NOMO-1 treated with dmso at 0.1 percent for 144 hours (cell line): Measurements from ENCODE around the gene WNT9B.
"Not testable (repeated sequence)": the region's sequence is repeated elsewhere in the genome, so short reads cannot be mapped to it uniquely, and the experiment has no call there.

Source experiments
- DNase-seq: peaks from one replicate; lab custom pipeline; 2025; ENCODE audit not compliant: unreplicated experiment; lab: John Stamatoyannopoulos, UW

WNT9B gene

GRCh38 chr17:46821482-46822387 lies 29.6 kb upstream of the WNT9B start:
- DNase-seq: no peak

DNA sequence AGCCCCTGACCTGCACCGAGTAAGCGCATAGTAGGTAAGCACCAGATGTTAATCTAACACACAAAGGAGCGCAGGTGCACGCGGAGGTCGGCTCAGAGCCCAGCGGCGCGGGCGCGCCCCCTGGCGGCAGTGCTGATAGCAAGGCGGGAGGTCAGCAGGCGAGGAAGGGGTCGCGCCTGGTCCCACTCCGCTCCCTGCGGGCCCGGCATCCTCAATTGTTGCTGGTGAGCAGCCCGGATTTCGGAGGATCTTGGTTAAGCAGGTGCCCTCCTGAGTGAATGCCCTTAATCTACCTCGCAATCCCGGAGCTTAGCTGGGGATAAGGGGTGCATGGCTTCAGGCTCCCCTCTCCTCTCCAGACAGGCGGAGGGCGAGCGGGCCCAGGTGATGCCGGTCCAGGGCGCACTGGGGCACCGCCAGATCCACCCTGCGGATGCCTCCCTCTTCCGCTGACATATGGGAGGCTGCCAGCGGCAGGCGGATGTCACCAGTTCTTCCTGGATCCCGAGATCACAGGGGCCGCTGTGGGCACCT lies 28.9 kb upstream of the WNT9B start:
- no peak for DNase-seq

- DNase-seq: no peak
Observed at GRCh38 chr17:46823657-46824056, 27.7 kb upstream of the WNT9B start.

DNA sequence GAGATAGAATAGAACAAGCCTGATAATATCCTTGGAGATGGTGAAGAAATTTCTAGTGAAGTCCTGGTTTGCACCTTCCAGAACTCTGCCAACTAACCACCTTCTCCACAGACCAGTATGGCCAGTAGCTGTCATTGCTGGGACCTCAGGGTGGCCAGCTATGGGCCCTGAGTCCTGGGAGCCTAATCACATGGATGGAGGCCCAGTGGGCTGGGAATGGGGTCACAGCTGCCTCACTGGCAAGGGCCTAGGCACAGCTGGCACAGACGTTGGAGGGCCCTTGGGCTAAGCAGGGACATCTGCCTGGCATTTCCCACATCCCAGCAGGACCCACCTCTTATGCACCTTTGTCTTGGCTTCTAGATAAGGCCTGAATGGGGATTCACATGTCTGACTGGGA lies 25.3 kb upstream of the WNT9B start:
- DNase-seq: no peak

- DNase-seq: no peak
Observed at GRCh38 chr17:46827274-46827673, 24.1 kb upstream of the WNT9B start.

DNA sequence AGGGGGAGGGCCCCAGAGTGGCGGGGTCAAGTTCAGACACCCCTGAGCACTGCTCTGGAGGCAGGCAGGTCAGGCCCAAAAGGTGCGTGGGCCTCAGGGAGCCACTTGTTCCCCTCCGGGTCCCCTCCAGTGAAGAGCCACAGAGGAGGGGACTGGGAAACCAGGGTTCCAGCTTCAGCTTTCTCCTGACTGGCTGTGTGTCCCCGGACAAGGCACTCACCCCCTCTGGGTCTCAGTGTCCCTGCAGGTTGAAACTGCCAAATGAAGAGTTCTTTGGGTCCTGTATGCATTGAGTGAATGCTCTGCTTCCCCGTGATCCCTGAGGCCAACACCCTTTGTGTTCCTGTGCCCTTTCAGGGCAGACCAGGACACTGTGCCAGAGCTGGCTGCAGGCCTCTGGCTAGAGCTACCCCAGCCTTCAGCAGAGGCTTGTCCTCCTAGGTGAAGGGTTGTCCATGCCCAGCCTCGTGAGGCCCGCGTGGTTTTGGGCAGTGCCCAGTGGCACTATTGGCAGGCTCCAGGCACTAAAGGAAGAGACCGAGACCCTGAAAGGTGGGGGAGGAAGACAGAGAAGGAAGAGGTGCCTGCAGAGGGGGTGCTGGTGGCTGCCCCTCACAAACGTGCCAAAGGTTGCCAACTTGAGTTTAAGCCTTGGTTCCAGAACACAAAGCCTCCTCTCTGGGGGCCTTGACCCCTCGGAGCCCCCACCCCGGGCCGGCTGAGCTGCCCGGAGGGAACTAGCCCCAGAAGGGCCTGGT lies 19.6 kb upstream of the WNT9B start:
- DNase-seq: no peak

GRCh38 chr17:46832331-46832821 lies 19.0 kb upstream of the WNT9B start:
- no peak for DNase-seq

- DNase-seq: no peak
Observed at GRCh38 chr17:46832945-46833839, 18.2 kb upstream of the WNT9B start.

DNA sequence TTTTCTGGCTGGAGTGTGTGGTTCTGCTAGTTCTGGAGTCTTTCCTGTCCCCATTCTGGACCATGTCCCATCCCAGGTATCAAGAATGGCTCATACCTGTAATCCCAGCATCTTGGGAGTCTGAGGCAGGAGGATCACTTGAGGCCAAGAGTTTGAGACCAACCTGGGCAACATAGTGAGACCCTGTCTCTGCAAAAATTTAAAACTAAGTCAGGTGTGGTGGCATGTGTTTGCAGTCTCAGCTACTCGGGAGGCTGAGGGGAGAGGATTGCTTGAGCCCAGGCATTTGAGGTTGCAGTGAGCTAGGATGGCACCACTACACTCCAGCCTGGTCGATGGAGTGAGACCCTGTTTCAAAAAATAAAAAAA lies 17.6 kb upstream of the WNT9B start:
- DNase-seq: no peak

DNA sequence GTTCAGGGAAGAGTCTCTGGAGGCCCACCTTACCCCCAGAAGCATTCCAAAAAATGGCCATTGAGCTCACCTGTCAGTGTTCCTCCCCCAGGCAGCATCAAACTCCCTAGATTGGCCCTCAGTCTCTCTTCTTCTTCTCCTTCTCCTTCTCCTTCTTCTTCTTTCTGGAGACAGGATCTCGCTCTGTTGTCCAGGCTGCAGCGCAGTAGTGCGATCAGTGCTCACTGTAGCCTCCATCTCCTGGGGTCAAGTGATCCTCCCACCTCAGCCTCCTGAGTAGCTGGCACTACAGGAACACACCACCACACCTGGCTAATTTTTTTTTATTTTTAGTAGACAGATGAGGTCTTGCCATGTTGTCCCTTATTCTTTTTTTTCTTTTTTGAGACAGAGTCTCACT lies 16.5 kb upstream of the WNT9B start:
- no peak for DNase-seq

DNA sequence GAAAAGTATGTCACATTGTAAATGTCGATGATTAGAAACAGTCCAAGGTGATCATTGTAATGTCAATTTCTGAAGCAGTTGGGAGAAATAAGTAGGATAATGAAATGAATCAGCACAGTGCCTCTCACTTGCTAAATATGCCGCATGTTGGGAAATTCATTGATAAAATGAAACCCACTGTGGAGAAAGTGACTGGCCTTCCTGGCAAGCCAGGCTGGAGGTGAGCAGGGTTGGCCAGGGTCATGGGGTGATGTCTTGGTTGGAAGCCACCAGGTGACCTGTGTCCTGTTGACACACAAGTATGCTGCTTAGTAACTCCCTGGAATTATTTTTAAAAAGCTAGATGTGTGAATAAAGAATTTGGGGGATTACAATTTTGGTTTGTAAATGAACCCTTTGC lies 14.9 kb upstream of the WNT9B start:
- no peak for DNase-seq

DNA sequence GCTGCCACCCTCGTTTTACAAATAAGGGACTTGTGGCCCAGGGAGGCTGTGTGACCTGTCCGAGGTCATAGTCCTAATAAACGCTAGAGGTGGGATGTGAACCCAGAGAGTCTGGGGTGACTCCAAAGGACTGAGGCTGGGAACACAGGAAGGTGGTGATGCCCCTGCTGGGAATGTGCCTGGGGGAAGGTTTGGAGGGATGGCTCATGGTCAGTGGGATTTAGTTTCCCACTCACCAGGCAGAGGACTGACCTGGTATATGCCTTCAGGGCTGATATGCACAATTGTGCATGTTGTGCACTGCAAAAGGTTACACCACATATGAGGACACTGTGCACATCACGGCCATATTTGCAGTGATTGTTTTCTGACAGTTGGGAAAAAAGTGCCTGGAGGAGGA lies 13.9 kb upstream of the WNT9B start:
- DNase-seq: no peak

GRCh38 chr17:46839211-46839610 lies 12.2 kb upstream of the WNT9B start:
- no peak for DNase-seq

- not testable (repeated sequence) for DNase-seq
Observed at GRCh38 chr17:46840596-46840995, 10.8 kb upstream of the WNT9B start.

DNA sequence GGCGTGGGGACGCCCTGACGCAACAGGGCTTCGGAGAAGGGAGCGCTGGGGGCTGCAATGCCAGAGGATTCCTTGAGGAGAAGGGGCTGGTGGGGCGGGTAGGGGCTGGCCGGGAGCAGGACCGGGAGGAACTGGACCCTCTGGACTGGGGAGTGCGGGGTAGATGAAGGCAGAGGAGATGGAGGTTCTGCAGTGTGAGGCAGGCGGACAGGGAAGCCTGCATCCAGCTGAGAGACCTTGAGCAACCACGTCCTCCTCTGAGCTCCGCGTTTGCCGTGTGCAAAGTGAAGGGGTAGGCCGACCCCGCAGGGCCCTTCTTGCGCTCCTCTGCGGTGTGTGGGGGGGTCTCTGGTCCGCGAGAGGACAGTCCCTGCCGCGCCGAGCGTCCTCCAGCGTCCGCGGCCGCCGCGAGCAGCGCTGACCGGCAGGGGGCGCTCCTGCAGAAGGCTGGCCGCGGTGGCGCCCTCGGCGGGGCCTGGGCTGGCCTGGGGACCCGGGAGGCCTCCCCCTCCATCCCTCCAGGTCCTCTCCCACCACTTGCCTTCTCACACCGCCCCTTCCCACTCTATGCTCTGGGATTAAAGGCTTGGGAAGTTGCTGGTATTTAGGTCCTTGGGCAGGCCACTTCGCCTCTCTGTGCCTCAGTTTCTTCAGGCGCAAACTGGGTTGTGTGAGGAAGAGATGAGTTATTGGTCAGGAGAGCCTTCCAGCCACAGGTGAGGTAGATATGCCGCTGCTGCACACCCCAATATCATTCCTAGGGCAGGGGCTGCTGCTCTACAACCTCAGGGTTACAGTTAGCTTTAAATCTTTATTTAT lies 9.6 kb upstream of the WNT9B start:
- DNase-seq: no peak

- no peak for DNase-seq
Observed at GRCh38 chr17:46842835-46843234, 8.5 kb upstream of the WNT9B start.

DNA sequence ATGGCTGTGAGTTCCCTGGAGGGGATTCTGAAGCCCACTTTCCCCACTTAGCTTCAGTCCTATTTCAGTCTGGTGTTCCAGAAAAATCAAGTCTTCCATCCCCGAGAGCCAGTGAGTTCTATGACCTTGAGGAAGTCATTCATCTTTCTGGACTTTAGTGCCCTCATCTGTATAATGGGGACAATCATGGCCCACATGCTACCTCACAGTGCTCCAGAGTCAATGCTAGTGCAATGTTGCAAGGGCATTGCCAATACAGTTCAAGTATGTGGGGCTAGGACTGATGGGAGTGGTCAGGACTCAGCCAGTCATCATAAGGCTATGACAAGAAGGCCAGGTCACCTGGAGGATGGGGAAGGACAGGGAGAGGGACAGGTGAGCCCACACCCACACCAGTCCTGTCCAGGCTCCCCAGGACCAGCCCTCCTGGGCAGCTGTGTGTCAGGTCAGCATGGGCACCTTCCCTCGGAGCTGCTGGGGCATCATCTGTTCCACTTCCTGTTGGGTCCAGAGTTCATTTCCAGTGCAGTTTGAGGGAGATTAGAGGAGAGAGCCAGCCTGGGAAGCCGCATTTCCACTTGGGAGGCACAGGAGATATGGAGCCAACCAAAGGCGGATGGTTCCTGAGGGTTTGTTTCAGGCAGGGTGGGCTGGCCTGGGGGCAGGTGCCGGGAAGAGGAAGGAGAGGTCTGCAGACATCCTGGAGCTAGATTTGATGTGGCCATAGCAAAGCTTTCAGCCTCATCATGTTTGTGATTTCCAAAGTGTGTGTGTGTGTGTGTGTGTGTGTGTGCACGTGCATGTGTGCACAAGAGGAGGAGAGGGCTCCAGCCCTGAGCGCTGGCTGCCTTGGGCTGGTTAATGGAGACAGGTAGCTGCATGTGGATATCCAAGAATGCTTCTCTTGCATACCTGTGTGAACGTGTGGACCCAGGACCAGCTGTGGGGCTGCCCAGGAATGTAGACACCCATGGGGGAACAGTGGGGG lies 3.9 kb upstream of the WNT9B start:
- DNase-seq: no peak

DNA sequence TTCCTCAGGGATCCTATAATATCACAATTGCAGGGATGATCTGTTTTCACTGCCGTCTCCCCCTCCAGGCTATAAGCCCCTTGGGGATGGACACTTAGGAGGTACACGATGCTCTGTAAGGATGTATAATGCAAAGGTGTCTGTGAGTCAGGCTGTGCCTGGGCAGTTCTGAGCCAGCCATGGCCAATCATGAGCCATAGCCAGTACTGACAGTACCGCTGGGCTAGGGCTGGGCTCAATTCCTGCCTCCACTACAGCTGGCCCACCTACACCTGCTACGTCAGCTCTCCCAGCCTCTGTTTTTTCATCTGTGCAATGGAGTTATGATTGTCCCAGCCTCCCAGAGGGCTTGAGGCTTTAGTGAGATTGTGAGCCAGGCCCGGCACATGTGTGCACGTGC lies 2.8 kb upstream of the WNT9B start:
- DNase-seq: no peak

GRCh38 chr17:46850688-46851028 lies 725 bp upstream of the WNT9B start:
- DNase-seq: no peak
